HG03565 (cell line): ENCODE results near the gene GPATCH3.
"Not testable (repeated sequence)": the region's sequence is repeated elsewhere in the genome, so short reads cannot be mapped to it uniquely, and the experiment has no call there.

Source experiments
- ATAC-seq: cut with Tn5 transposase; IDR thresholded peaks from one replicate; pipeline ENCODE4 v1.9.1; 2021; ENCODE audit warnings: mild to moderate bottlenecking, moderate library complexity; ENCODE audit not compliant: unreplicated experiment

Gene GPATCH3

GRCh38 chr1:26913754-26914619 is 13.7 kb upstream of the GPATCH3 start, which contains the start of gene NR0B2:
TSS of gene NR0B2 (minus strand) at chr1:26913975. CDS start at chr1:26913940, 35 bp downstream.
- no peak for ATAC-seq

DNA sequence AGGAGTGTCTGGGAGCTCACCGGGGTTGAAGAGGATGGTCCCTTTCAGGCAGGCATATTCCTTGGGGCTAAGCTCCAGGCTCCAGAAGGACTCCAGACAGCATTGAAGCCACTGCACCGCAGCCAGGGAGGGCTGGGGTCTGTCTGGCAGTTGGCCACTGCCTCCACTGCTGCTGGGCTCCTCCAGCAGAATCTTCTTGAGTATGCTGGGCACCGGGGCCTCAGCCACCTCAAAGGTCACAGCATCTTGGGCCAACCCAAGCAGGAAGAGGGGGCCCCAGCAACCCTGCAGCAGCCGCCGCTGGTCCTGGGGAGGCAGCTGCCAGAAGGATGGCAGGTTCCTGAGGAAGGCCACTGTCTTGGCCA is 13.1 kb upstream of the GPATCH3 start:
- no peak for ATAC-seq

GRCh38 chr1:26912147-26912490 is 11.9 kb upstream of the GPATCH3 start:
- no peak for ATAC-seq

DNA sequence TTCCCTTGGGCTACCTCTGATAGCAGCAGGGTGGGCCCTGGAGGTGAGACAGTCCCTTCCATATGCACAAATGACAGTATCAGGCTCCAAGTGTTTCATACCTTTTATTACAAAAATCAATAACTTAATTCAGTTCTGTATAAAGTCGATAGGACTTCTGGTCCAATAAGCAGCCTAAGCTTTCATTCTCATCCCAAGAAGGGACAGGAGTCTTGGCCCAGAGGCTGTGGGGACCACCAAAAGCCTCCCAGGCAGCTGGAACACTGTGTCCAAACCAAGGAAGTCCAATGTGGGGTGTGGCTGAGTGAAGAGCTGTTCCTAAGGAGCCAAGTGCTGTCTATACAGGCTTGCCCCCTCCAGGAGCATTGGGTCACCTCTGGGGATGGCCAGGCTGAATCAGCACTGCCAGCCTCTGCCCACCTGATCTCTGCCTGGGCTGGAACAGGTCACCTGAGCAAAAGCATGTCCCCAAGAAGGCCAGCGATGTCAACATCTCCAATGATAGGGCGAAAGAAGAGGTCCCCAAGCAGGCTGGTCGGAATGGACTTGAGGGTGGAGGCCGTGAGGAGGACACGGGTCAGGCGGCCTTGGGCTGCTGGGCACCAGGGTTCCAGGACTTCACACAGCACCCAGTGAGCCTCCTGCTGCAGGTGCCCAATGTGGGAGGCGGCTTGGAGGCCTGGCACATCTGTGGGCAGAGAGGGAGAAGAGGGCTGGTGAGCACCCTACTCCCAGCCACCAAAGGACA is 11.3 kb upstream of the GPATCH3 start:
- ATAC-seq, result no peak

- no peak for ATAC-seq
Observed at GRCh38 chr1:26910343-26911160, 10.3 kb upstream of the GPATCH3 start.

- ATAC-seq, result no peak
Observed at GRCh38 chr1:26909951-26910342, 9.7 kb upstream of the GPATCH3 start.

- no peak for ATAC-seq
Observed at GRCh38 chr1:26907071-26907917, 7.0 kb upstream of the GPATCH3 start.

- ATAC-seq, result no peak
Observed at GRCh38 chr1:26900815-26901511, 696 bp upstream of the GPATCH3 start.

GRCh38 chr1:26897351-26897750 is 2.9 kb downstream of the GPATCH3 start:
- ATAC-seq, result no peak

- no peak for ATAC-seq
Observed at GRCh38 chr1:26894263-26894662, 6.0 kb downstream of the GPATCH3 start.

GRCh38 chr1:26890467-26890796 is 9.8 kb downstream of the GPATCH3 start:
- peak; percentile 10 for ATAC-seq

- ATAC-seq, result peak; percentile 63
Observed at GRCh38 chr1:26889551-26890466, 10.5 kb downstream of the GPATCH3 start, which contains the start of gene GPN2. TSS of gene GPN2 (minus strand) at chr1:26890283. CDS start at chr1:26890096, 187 bp downstream.

DNA sequence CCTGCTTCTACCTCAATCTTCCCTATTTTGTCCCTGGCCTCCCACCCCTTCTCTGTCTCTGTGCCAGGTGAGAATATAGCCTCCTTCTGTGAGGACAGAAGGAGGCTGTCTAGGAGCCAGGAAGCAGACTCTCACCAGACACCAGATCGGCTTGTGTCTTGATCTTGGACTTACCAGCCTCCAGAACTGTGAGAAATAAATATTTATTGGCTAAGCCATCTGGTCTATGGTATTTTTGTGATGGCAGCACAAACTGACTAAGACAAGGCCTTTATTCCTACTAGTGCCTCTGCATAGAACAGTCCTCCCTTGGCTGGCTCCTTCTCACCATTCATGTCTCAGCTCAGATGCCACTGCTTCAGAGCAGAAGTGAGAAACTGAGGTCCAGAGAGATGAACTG is 12.0 kb downstream of the GPATCH3 start:
- ATAC-seq, result no peak

- ATAC-seq, result no peak
Observed at GRCh38 chr1:26887125-26887524, 13.1 kb downstream of the GPATCH3 start.

- ATAC-seq, result no peak
Observed at GRCh38 chr1:26882696-26883463, 17.4 kb downstream of the GPATCH3 start.

GRCh38 chr1:26881611-26882010 is 18.7 kb downstream of the GPATCH3 start:
- ATAC-seq, result not testable (repeated sequence)

GRCh38 chr1:26879793-26880192 is 20.5 kb downstream of the GPATCH3 start:
- no peak for ATAC-seq

- no peak for ATAC-seq
Observed at GRCh38 chr1:26877326-26877725, 22.9 kb downstream of the GPATCH3 start.
